H1 (cell line): ENCODE data around the gene SPDYC. TPM values are rescaled to one million over a fixed set of nuclear protein-coding genes. Genes with fewer than 3 reads are reported as not detected.
A peak's percentile ranks its signal among the peaks of the same experiment; 100 is the strongest.

Experiments
- CTCF ChIA-PET: fragments of 300-600 bp; sonication (Branson Sonifier 250); formaldehyde crosslinking; loops from one replicate; lab custom pipeline; 2021; ENCODE audit not compliant: partially characterized antibody; lab: Charles Lee
- POLR2A ChIA-PET: fragments of 300-600 bp; sonication (Branson Sonifier 250); formaldehyde crosslinking; loops from one replicate; lab custom pipeline; 2021; ENCODE audit warnings: inconsistent platforms; ENCODE audit not compliant: partially characterized antibody; lab: Charles Lee
- DNase-seq, 2 experiments: peaks; one replicate each; pipeline versions ENCODE4 v3.0.0 to v3.0.0-alpha.2; 2010 to 2022; ENCODE audit warnings: low spot score in 2 of 2, low read depth in 1 of 2, mixed read lengths in 1 of 2
- FAIRE-seq: peaks from 2 replicates; lab custom pipeline; 2011; peaks lifted over from hg19 to GRCh38; lab: Jason Lieb, UNC
- H2AFZ ChIP-seq: 2 replicates; pipeline ENCODE4 v1.8.1; 2012; ENCODE audit warnings: low read length, inconsistent platforms
- H2AK5ac ChIP-seq: 2 replicates; pipeline ENCODE4 v1.6.1; 2013; ENCODE audit warnings: low read depth, low read length
- H2BK120ac ChIP-seq: replicated peaks from 2 replicates; pipeline ENCODE3; 2013; ENCODE audit warnings: low read depth, low read length, inconsistent platforms
- H2BK12ac ChIP-seq: 2 replicates; pipeline ENCODE4 v1.6.1; 2013; ENCODE audit warnings: low read depth, low read length
- H2BK15ac ChIP-seq: 2 replicates; pipeline ENCODE4 v1.6.1; 2013; ENCODE audit warnings: low read length
- H2BK20ac ChIP-seq: 2 replicates; pipeline ENCODE4 v1.6.1; 2013; ENCODE audit warnings: low read length
- H2BK5ac ChIP-seq: 2 replicates; pipeline ENCODE4 v1.6.1; 2013; ENCODE audit warnings: low read depth, low read length
- H3K14ac ChIP-seq: 2 replicates; pipeline ENCODE4 v1.6.1; 2013; ENCODE audit warnings: inconsistent platforms; ENCODE audit not compliant: insufficient read length
- H3K18ac ChIP-seq: 2 replicates; pipeline ENCODE4 v1.6.1; 2013; ENCODE audit warnings: low read length; ENCODE audit errors: extremely low read depth
- H3K23ac ChIP-seq: 2 replicates; pipeline ENCODE4 v1.6.1; 2013; ENCODE audit warnings: inconsistent platforms; ENCODE audit not compliant: insufficient read length
- H3K23me2 ChIP-seq: 2 replicates; pipeline ENCODE4 v1.6.1; 2013; ENCODE audit warnings: low read depth, low read length
- H3K27ac ChIP-seq: 2 replicates; pipeline ENCODE4 v1.6.1; 2011; ENCODE audit warnings: low read depth, low read length, inconsistent platforms
- H3K27me3 ChIP-seq, 4 experiments: replicated peaks in 1 of 4; 1 replicate in 1 of 4; 2 replicates in 3 of 4; pipeline versions ENCODE4 v1.6.1 to v1.8.1; 2011 to 2013; ENCODE audit warnings: low read length in 3 of 4, mild to moderate bottlenecking in 3 of 4, inconsistent platforms in 2 of 4, mixed read lengths in 2 of 4, moderate library complexity in 1 of 4; ENCODE audit not compliant: control insufficient read depth in 3 of 4, insufficient read depth in 3 of 4; ENCODE audit errors: extremely low read depth in 1 of 4
- H3K36me3 ChIP-seq, 4 experiments: 2 replicates each; pipeline versions ENCODE4 v1.6.1 to v1.8.1; 2011 to 2013; ENCODE audit warnings: mild to moderate bottlenecking in 4 of 4, low read length in 3 of 4, moderate library complexity in 2 of 4, control low read depth in 1 of 4, inconsistent platforms in 1 of 4; ENCODE audit not compliant: insufficient read depth in 4 of 4, control insufficient read depth in 2 of 4
- H3K4ac ChIP-seq: replicated peaks from 2 replicates; pipeline ENCODE3; 2013; ENCODE audit warnings: low read length, low read depth, mixed read lengths, inconsistent platforms; ENCODE audit not compliant: insufficient read length
- H3K4me1 ChIP-seq, 4 experiments: replicated peaks in 1 of 4; 1 replicate in 1 of 4; 2 replicates in 3 of 4; pipeline versions ENCODE4 v1.6.1 to v1.8.1; 2011 to 2013; ENCODE audit warnings: low read length in 3 of 4, inconsistent platforms in 2 of 4, mixed read lengths in 1 of 4; ENCODE audit not compliant: insufficient read depth in 4 of 4, control insufficient read depth in 3 of 4
- H3K4me2 ChIP-seq, 2 experiments: 2 replicates each; pipeline versions ENCODE4 v1.6.1 to v1.8.1; 2011 to 2013; ENCODE audit warnings: low read depth in 2 of 2, low read length in 2 of 2, control low read depth in 1 of 2, inconsistent platforms in 1 of 2, mild to moderate bottlenecking in 1 of 2; ENCODE audit not compliant: insufficient read depth in 1 of 2
- H3K4me3 ChIP-seq, 4 experiments: fragments of 200-600, 300-600 bp in 1 of 4; sonication (generic), shearing (Covaris generic), sonication (Bioruptor Twin) in 1 of 4; 2 replicates each; pipeline versions ENCODE4 v1.5.1 to v1.8.1; 2011 to 2016; ENCODE audit warnings: low read length in 4 of 4, low read depth in 3 of 4, control low read depth in 2 of 4, inconsistent platforms in 2 of 4, mild to moderate bottlenecking in 2 of 4, mixed read lengths in 1 of 4, moderate library complexity in 1 of 4; ENCODE audit not compliant: insufficient read depth in 2 of 4; ENCODE audit errors: extremely low read depth in 1 of 4
- H3K56ac ChIP-seq: replicated peaks from 2 replicates; pipeline ENCODE3; 2013; ENCODE audit warnings: low read depth, mild to moderate bottlenecking, mixed read lengths, low read length, inconsistent platforms; ENCODE audit not compliant: insufficient read length
- H3K79me1 ChIP-seq: 2 replicates; pipeline ENCODE4 v1.6.1; 2013; ENCODE audit warnings: low read depth, low read length, control low read depth
- H3K79me2 ChIP-seq, 2 experiments: 2 replicates each; pipeline versions ENCODE4 v1.6.1 to v1.8.1; 2012 to 2013; ENCODE audit warnings: low read length in 2 of 2, mild to moderate bottlenecking in 2 of 2, inconsistent platforms in 1 of 2; ENCODE audit not compliant: insufficient read depth in 2 of 2, control insufficient read depth in 1 of 2
- H3K9ac ChIP-seq, 4 experiments: replicated peaks in 1 of 4; 1 replicate in 1 of 4; 2 replicates in 3 of 4; pipeline versions ENCODE4 v1.6.1 to v1.8.1; 2011 to 2013; ENCODE audit warnings: low read depth in 3 of 4, low read length in 3 of 4, control low read depth in 2 of 4, mild to moderate bottlenecking in 2 of 4, moderate library complexity in 2 of 4, inconsistent platforms in 1 of 4; ENCODE audit errors: extremely low read depth in 1 of 4
- H3K9me3 ChIP-seq, 2 experiments: 2 replicates each; pipeline versions ENCODE4 v1.6.1 to v1.8.1; 2012 to 2013; ENCODE audit warnings: mild to moderate bottlenecking in 2 of 2, moderate library complexity in 2 of 2, control low read depth in 1 of 2, inconsistent platforms in 1 of 2, low read depth in 1 of 2, low read length in 1 of 2, mixed read lengths in 1 of 2; ENCODE audit not compliant: insufficient read depth in 2 of 2
- H4K20me1 ChIP-seq, 2 experiments: replicated peaks in 1 of 2; 2 replicates each; pipeline versions ENCODE3 to v1.8.1; 2011 to 2013; ENCODE audit warnings: inconsistent platforms in 2 of 2, low read length in 2 of 2, mild to moderate bottlenecking in 1 of 2; ENCODE audit not compliant: insufficient read depth in 2 of 2, control insufficient read depth in 1 of 2
- H4K5ac ChIP-seq: 2 replicates; pipeline ENCODE4 v1.6.1; 2013; ENCODE audit warnings: low read length, low read depth, mixed read lengths, inconsistent platforms; ENCODE audit not compliant: insufficient read length
- H4K8ac ChIP-seq: 2 replicates; pipeline ENCODE4 v1.8.0; 2013; ENCODE audit warnings: mild to moderate bottlenecking, moderate library complexity, low read length, inconsistent platforms; ENCODE audit not compliant: insufficient read depth; ENCODE audit errors: extremely low read depth
- H4K91ac ChIP-seq: replicated peaks from 2 replicates; pipeline ENCODE3; 2013; ENCODE audit warnings: low read length, mixed read lengths, inconsistent platforms; ENCODE audit not compliant: insufficient read length
- WGBS, 2 experiments: shearing (Covaris generic) in 1 of 2; methylation state at CpG; one replicate each; pipeline versions ENCODE4 v1.1.6 to v1.1.7; 2013 to 2015; ENCODE audit warnings: low lambda C conversion rate in 2 of 2, mixed read lengths in 2 of 2, inconsistent platforms in 1 of 2, low coverage in 1 of 2, missing lambda C conversion rate in 1 of 2; ENCODE audit not compliant: insufficient replicate concordance in 2 of 2, insufficient coverage in 1 of 2, insufficient read length in 1 of 2; ENCODE audit errors: extremely low coverage in 1 of 2, missing lambda C conversion rate in 1 of 2; 5-methylcytosine and 5-hydroxymethylcytosine counted together
- polyA plus RNA-seq, 7 experiments: library from polyadenylated mRNA; depleted of rRNA in 3 of 7; stranded (reverse) in 5 of 7; unstranded in 2 of 7; fragments of >200 nt in 5 of 7; fragments of 200-250 nt in 2 of 7; gene quantifications; 1 replicate in 5 of 7; 2 replicates in 1 of 7; 4 replicates in 1 of 7; pipeline versions ENCODE4 v1.2.1 to v1.2.3, GENCODE V29; 2011 to 2013; ENCODE audit warnings: missing spikeins in 2 of 7, mixed read lengths in 2 of 7
- total RNA-seq: library from RNA; stranded (reverse); fragmentation: NEBNext Ultra II Directional; extraction: Animal tissue kit (Norgen Biotek cat#: 25700); gene quantifications from 2 replicates; pipeline ENCODE4 v1.2.1, GENCODE V29; 2021

SPDYC gene
- total and polyA plus RNA-seq, 2 of the 8 experiments (the other 6 are each of a cell fraction or from before 2014, with no cell fraction given) = 0.15 TPM; not detected in 1

DNA sequence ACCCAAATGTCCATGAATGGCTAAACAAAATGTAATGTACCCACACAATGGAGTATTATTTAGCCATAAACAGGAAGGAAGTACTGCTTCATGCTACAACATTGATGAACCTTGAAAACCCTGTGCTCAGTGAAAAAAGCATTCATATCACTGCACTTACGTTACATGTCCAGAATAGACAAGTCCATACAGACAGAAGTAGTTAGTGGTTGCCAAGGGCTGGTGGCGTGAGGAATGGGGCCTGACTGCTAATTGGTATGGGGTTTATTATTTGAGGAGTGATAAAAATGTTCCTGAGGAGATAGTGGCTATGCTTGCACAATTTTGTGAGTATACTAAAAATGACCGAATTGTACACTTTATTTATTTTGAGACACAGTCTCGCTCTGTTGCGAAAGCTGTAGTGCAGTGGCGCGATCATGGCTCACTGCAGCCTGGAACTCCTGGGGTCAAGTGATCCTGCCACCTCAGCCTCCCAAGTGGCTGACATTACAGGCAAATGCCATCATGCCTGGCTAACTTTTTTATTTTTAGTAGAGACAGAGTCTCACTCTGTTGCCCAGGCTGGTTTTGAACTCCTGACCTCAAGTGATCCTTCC, 28.0 kb upstream of the SPDYC start:
- FAIRE-seq = no peak
- POLR2A ChIA-PET = no interaction called here

More for the DNA sequence above, 28.0 kb upstream of the SPDYC start:
- Histone ChIP-seq H4K8ac (no peak overlapping the region), H2AFZ (0 out of 2 replicates have a peak overlapping the region, but pooled peaks have one; percentile 62), H2AK5ac (no peak overlapping the region), H3K9ac (no peak overlapping the region), H4K91ac (no peak overlapping the region), H3K56ac (no peak overlapping the region), H2BK120ac (no peak overlapping the region), H3K18ac (no peak overlapping the region), H3K79me2 (no peaks in the 10 kb centered on the region), H3K9me3 (peaks cover 0 to 3% of the 10 kb centered on the region in 2 experiments; a peak in 1 of 4 replicates), H3K79me1 (no peaks in the 10 kb centered on the region), H2BK15ac (no peak overlapping the region), H3K27me3 (no peaks in the 10 kb centered on the region), H3K23me2 (no peaks in the 10 kb centered on the region), H3K4me1 (no peaks in the 10 kb centered on the region), H2BK5ac (no peak overlapping the region), H2BK12ac (no peak overlapping the region), H3K4me3 (no peak overlapping the region), H3K23ac (no peak overlapping the region), H3K14ac (no peak overlapping the region), H4K5ac (no peak overlapping the region), H4K20me1 (no peaks in the 10 kb centered on the region), H3K36me3 (no peaks in the 10 kb centered on the region), H3K4ac (no peak overlapping the region), H3K27ac (no peak overlapping the region), H3K4me2 (no peak overlapping the region), H2BK20ac (no peak overlapping the region)
- CTCF ChIA-PET = interaction anchor here (0.6 kb wide), 1 partner anchor 446 kb away, joined by 3 read pairs; no protein-coding TSS in a partner anchor
- no peak for DNase-seq
- WGBS, 2 experiments = 81% methylated on average over 7 of the region's 7 CpGs; no CpG with 5 or more reads in 1 of the 2 experiments
